Measurements from ENCODE around the gene COPS9. TPM values are rescaled to one million over a fixed set of nuclear protein-coding genes. Genes with fewer than 3 reads are reported as not detected.

The COPS9 gene
- total RNA-seq, 6 donors from 2014 or later = 97.2 to 141 (median 129) TPM

DNA sequence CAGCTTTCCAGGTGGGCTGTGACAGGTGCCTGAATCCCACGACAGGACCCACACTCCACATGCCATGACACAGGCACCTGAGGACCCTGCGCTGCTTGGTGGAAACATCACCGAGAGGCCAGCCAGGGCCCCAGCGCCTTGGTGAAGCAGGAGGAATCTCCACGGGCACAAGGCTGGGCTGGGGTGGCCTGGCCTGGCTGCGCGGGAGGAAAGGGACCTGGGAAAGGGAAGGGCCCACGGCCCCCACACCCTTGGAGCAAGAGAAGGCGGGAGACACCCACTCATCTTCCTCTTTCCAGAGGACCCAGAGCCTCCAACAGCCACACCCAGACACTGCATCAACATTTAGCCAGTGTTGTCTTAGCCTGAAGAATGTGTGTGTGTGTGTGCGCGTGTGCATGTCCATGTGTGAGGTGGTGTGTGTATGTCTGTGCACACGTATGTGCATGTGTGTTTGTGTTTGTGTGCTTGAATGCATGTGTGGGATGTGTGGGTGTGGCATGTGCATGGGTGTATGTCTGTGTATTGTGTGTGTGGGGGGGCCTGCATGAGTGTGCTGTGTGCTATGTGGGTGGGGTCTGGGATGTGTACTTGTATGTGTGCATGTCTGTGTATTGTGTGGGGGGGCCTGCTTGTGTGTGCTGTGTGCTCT, 10.6 kb upstream of the COPS9 start:
- WGBS, 2 donors = 79 to 92% methylated on average over 4 to 7 of the region's 12 CpGs
- ATAC-seq (ENCODE audit: low FRiP score in 2 of 2) (no peak), DNase-seq (no peak)
- no peak overlapping the region for H3K27ac ChIP-seq
- no peaks in the 10 kb centered on the region for H3K27me3 ChIP-seq
- H3K36me3 ChIP-seq = no peaks in the 10 kb centered on the region
- no peak for TF ChIP-seq EP300 (IDR thresholded peaks at IDR 0.05)
- TF ChIP-seq POLR2AphosphoS5 (IDR thresholded peaks at IDR 0.05) = no peak
- no peak for TF ChIP-seq CTCF (IDR thresholded peaks at IDR 0.05)
- no peak for TF ChIP-seq POLR2A (IDR thresholded peaks at IDR 0.05)
- peaks cover 0 to 5% (median 2%) of the 10 kb centered on the region in 4 donors for H3K4me1 ChIP-seq
- no peak overlapping the region for H3K4me3 ChIP-seq
- H3K9me3 ChIP-seq = no peaks in the 10 kb centered on the region

DNA sequence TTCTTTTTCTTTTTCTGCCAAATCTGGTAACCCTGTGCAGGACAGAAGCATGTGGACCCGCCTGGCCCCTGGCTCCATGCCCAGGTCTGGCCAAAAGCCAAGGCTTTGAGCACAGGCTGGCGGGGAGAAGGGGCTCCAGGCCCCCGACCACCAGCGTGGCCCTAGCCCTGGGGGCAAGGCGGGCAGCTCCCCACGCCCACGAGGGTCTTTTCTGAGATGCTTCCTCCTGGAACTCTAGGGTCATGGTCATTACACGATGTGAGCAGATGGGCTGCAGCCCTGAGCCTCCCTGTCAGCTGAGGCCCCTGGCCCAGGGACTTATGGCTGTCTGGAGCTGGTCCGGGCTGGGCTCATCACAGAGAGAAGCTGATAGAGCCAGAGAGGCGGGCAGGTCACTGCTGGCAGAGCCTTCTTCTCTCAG, 10.0 kb upstream of the COPS9 start:
- no peak overlapping the region for H3K4me3 ChIP-seq
- 38 to 49% methylated on average over 7 to 10 of the region's 10 CpGs for WGBS, 2 donors
- no peaks in the 10 kb centered on the region for H3K36me3 ChIP-seq
- DNase-seq (no peak), ATAC-seq (ENCODE audit: low FRiP score in 2 of 2) (no peak)
- H3K27ac ChIP-seq = no peak overlapping the region
- H3K4me1 ChIP-seq = peaks cover 0 to 5% (median 2%) of the 10 kb centered on the region in 4 donors
- TF ChIP-seq EP300 (IDR thresholded peaks at IDR 0.05) (no peak), CTCF (IDR thresholded peaks at IDR 0.05) (no peak), POLR2A (IDR thresholded peaks at IDR 0.05) (no peak), POLR2AphosphoS5 (IDR thresholded peaks at IDR 0.05) (no peak)
- no peaks in the 10 kb centered on the region for H3K9me3 ChIP-seq
- H3K27me3 ChIP-seq = no peaks in the 10 kb centered on the region

DNA sequence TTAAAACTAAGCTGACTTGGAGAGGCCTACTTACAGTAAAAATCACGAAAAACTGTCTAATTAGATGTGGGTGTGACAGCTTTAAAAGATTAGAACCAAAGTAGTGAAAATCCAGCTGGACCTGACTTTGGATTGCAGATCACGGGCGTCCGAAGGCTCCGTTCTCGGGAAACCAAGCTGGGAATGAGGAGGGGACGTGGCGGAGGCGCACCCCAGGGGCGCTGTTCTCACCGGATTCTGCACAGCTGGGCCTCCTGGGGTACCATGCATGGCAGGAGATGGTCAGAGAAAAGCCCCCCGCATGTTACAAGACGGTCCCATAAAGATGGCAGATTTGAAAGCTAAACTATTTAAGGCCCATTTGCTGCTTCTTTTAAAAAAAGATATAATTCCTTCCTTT, 9.4 kb upstream of the COPS9 start:
- no peak overlapping the region for H3K4me3 ChIP-seq
- H3K27me3 ChIP-seq = no peaks in the 10 kb centered on the region
- ATAC-seq (ENCODE audit: low FRiP score in 2 of 2) = no peak
- H3K4me1 ChIP-seq = peaks cover 0 to 5% (median 2%) of the 10 kb centered on the region in 4 donors
- no peaks in the 10 kb centered on the region for H3K36me3 ChIP-seq
- H3K27ac ChIP-seq = no peak overlapping the region
- WGBS, 2 donors = 80 to 83% methylated on average over 12 to 13 of the region's 13 CpGs
- no peak for DNase-seq
- TF ChIP-seq EP300 (IDR thresholded peaks at IDR 0.05) (no peak), POLR2A (IDR thresholded peaks at IDR 0.05) (no peak), POLR2AphosphoS5 (IDR thresholded peaks at IDR 0.05) (no peak), CTCF (IDR thresholded peaks at IDR 0.05) (no peak)
- no peaks in the 10 kb centered on the region for H3K9me3 ChIP-seq

DNA sequence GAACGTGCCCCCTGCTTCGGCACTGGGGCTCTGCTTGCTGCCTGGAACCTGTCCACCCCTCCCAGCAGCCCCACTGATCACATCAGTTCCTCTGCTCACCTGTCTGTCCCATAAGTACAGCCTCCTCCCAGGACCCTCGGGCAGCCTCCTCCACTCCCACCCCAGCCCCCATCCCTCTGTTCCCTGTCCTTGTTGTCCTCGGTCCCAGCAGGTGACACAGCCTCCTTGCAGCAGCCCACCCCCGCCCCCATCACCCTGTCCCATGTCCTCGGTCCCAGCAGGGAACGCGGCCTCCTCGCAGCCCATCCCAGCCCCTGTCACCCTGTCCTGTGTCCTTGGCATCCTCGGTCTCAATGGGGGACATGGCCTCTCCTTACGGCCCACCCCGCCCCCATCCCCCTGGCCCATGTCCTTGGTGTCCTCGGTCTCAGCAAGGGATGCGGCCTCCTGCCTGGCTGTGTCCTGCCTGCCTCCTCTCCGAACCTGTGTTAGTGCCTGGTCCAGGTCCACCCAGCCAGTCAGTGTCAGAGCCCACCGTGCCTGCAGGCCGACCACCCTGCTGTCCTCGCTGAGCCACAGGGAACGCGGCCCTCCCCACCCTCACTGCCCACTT, 8.7 kb upstream of the COPS9 start:
- ATAC-seq (ENCODE audit: low FRiP score in 2 of 2) = no peak
- H3K36me3 ChIP-seq = no peaks in the 10 kb centered on the region
- no peaks in the 10 kb centered on the region for H3K27me3 ChIP-seq
- peaks cover 0 to 5% (median 2%) of the 10 kb centered on the region in 4 donors for H3K4me1 ChIP-seq
- WGBS, 2 donors = 83 to 88% methylated on average over 16 to 20 of the region's 20 CpGs
- TF ChIP-seq POLR2AphosphoS5 (IDR thresholded peaks at IDR 0.05) (no peak), CTCF (IDR thresholded peaks at IDR 0.05) (no peak), POLR2A (IDR thresholded peaks at IDR 0.05) (no peak), EP300 (IDR thresholded peaks at IDR 0.05) (no peak)
- H3K27ac ChIP-seq = no peak overlapping the region
- H3K4me3 ChIP-seq = no peak overlapping the region
- no peaks in the 10 kb centered on the region for H3K9me3 ChIP-seq
- DNase-seq = no peak
